ENCODE data around the gene CKAP2.
A peak's percentile ranks its signal among the peaks of the same experiment; 100 is the strongest.
"Not testable (repeated sequence)": the region's sequence is repeated elsewhere in the genome, so short reads cannot be mapped to it uniquely, and the experiment has no call there.

The CKAP2 gene, protein sequence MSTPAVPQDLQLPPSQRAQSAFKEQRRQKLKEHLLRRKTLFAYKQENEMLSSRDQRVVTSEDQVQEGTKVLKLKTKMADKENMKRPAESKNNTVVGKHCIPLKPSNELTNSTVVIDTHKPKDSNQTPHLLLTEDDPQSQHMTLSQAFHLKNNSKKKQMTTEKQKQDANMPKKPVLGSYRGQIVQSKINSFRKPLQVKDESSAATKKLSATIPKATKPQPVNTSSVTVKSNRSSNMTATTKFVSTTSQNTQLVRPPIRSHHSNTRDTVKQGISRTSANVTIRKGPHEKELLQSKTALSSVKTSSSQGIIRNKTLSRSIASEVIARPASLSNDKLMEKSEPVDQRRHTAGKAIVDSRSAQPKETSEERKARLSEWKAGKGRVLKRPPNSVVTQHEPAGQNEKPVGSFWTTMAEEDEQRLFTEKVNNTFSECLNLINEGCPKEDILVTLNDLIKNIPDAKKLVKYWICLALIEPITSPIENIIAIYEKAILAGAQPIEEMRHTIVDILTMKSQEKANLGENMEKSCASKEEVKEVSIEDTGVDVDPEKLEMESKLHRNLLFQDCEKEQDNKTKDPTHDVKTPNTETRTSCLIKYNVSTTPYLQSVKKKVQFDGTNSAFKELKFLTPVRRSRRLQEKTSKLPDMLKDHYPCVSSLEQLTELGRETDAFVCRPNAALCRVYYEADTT

DNA sequence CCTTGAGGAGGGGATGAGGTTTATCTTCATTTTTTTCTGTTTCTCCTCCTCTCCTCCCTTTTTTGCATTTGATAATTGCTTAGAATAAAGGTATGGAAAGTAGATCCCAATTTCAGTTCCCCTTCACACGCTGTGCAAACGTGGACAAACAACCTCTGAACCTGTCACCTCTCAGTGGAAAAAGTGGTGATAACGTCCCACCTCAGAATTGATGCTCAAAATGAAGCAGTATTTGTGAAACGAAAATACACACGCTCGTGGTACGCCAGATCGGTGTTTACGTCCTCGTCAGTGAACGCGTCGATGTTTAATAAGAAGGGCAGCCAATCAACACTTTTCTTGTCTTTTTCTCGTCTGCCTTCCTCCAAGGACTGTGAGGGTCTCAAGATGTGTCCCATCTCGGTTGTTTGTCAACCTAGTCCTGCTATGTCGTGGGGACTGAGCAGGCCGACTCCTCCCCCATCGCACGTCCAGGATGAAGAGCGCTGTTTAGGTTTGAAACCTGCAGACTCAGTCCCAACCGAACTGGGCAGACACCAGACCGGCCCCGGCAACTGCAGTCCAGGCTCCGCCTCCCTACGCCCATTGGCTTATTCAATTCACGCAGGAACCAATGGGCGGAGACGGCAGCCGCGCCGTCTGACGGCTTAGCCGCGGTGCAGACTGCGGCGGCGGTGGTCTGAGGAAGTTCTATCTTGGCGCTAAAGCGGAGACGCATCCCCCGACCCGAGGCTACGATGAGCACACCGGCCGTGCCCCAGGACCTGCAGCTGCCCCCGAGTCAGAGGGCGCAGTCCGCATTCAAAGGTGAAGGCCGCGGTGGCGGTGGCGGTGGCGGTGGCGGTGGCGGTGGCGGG, at the start of gene CKAP2:
Gene CKAP2, plus strand, starts transcription at position 659 of the 857 bp plus-strand sequence. Its CDS starts 79 bp downstream, at position 738.
- DNase-seq, result peak; percentile 78

GRCh38 chr13:52405767-52406494, 49.3 kb upstream of the CKAP2 start, which contains the start of gene THSD1:
Gene THSD1 (minus strand): TSS chr13:52406172. CDS start chr13:52402600, 3,572 bp downstream.
- no peak for DNase-seq

DNA sequence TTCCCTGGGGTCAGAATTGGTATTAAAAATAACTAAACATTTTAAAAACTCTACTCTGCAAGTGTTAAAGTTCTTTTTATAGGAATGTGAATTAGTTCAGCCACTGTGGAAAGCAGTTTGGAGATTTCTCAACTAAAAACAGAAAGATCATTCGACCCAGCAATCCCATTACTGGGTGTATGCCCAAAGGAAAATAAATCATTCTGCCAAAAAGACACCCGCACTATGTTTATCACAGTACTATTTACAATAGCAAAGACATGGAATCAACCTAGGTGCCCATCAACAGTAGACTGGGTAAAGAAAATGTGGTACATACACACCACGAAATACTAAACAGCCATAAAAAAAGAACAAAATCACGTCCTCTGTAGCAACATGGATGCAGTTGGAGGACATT, 48.6 kb upstream of the CKAP2 start:
- no peak for DNase-seq

GRCh38 chr13:52407436-52407835, 47.8 kb upstream of the CKAP2 start:
- DNase-seq, result not testable (repeated sequence)

DNA sequence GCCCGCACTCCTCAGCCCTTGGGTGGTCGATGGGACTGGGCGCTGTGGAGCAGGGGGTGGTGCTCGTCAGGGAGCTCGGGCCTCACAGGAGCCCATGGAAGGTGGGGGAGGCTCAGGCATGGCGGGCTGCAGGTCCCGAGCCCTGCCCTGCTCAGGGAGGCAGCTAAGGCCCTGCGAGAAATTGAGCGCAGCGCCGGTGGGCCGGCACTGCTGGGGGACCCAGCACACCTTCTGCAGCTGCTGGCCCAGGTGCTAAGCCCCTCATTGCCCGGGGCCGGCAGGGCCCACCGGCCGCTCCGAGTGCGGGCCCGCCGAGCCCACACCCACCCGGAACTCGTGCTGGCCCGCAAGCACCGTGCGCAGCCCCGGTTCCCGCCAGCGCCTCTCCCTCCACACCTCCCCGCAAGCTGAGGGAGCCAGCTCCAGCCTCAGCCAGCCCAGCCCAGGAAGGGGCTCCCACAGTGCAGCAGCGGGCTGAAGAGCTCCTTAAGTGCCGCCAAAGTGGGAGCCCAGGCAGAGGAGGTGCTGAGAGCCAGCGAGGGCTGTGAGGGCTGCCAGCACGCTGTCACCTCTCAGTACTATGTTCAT, 47.1 kb upstream of the CKAP2 start:
- DNase-seq, result not testable (repeated sequence)

GRCh38 chr13:52411629-52412028, 43.6 kb upstream of the CKAP2 start:
- no peak for DNase-seq

- DNase-seq, result no peak
Observed at GRCh38 chr13:52412128-52412527, 43.1 kb upstream of the CKAP2 start.

- no peak for DNase-seq
Observed at GRCh38 chr13:52414051-52414450, 41.2 kb upstream of the CKAP2 start.

GRCh38 chr13:52414963-52415362, 40.3 kb upstream of the CKAP2 start:
- no peak for DNase-seq

- no peak for DNase-seq
Observed at GRCh38 chr13:52419080-52419479, 36.2 kb upstream of the CKAP2 start.

DNA sequence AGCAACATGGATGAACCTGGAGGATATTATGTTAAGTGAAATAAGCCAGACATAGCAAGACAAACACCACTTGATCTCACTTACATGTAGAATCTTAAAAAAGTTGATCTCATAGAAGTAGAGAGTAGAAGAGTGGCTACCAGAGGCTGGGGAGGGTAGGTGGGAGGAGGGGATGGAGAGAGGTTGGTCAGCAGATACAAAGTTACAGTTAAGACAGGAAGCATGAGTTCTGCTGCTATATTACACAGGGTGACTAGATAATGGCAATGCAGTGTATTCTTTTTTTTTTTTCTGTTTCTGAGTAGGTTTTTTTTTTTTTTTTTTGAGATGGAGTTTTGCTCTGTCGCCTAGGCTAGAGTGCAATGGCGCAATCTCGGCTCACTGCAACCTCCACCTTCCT, 34.1 kb upstream of the CKAP2 start:
- no peak for DNase-seq

GRCh38 chr13:52428295-52428694, 27.0 kb upstream of the CKAP2 start:
- DNase-seq, result no peak

DNA sequence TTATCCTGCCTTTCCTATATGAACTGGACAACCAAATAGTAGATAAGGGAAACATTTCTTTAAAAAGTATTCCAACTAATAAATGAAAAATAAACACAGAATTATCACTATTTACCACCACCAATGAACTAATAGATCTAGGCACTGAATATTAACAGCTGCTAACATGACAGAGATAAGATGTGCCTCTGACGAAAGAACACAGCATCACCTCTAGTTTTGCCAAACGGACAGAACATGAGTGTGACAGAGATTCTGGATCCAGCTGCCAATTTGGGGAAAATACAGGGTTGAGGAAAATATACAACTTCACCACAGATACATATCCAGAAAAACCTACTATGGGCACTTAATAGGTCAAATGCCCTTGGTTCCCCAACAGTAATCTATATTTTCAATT, 22.8 kb upstream of the CKAP2 start:
- DNase-seq, result no peak

DNA sequence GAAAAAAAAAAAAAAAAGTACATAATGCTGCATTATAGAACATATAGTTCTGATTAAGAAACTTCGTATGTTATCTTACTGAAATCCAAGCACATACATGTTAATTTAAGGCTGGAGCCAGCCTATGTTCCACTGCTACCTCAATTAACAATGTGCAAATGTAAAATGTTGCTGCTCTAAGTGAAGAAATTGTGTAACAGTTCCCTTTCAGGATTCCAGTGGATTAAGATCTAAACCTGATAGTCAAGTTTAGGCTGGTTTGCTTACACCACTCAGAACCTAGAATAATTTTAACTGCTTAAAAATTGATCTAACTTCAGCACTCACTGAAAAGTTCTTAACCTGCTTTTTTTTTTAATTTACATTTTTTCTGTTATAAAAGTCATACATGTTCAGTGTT, 9.0 kb upstream of the CKAP2 start:
- DNase-seq, result no peak

- no peak for DNase-seq
Observed at GRCh38 chr13:52447354-52447753, 7.9 kb upstream of the CKAP2 start.

GRCh38 chr13:52447815-52448552, 7.3 kb upstream of the CKAP2 start:
- DNase-seq, result no peak

DNA sequence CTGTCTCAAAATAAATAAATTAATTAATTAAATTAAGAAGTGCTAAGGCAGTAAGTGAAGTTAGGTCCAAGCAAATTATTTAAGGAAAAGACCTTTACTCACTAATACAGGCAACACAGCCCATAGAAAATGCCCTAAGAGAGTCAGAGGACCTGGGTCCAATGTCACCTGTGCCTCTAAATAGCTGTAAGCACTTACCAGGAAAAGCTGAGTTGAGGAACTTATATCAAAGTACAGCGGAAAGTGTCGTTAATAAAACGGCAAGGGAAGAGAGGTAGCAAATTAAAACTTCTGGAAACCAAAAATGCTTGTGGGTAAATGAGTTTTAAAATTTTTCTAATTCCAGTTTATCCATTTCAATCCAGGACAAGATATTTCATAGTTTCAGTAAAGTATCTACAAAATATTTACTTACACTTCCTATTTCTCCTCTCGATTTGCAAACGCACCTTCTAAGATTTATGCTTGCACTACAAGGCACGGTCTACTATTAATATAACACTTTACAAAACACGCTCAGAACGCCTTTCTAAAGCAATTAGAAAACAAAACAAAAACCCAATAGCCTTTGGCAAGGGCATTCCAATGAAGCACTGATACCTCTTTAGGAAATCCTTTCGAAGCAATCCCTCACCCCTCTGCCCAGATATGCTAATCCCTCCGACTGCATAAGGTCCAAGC, 5.8 kb upstream of the CKAP2 start:
- no peak for DNase-seq

DNA sequence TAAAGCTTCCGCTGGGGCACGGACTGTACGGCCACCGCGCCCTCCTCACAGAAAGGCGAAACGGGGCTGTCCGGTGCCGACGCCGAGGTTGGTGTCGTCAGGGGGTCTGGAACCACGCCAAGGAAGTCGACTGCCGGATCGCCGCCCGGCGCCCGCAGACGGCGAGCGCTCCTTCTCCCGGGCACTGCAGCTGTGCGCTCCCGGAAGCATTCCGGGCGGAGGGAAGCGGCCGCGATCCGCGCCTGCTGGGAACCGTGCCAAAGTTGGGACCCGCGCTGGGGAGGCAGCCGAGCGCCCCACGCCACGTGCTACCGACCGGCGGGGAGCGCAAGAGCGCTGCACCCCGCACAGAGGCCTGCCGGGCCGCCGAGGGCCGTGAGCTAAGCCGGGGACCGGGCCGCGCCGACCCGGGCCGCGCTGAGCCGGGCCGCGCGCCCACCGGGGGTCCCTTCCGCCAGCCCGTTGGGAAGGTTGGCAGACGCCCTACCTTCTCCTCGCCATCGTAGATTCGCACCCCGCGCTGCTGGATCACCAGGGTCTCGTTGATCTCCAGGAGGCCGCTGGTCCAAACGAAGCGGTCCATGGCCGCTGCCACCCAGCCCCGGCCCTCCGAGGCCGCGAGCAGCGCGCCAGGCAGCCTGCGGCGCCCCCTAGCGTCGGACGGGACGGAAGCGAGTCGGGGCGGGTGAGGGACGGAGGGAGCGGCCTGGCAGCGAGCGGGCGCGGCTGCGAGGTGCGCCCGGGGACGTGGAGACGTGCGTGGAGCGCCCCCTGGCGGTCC, 5.1 kb upstream of the CKAP2 start, which contains the start of gene VPS36:
Gene VPS36, minus strand, starts transcription at position 623 of the 781 bp plus-strand sequence. Its CDS starts 40 bp downstream, at position 583.
- peak; percentile 78 for DNase-seq

DNA sequence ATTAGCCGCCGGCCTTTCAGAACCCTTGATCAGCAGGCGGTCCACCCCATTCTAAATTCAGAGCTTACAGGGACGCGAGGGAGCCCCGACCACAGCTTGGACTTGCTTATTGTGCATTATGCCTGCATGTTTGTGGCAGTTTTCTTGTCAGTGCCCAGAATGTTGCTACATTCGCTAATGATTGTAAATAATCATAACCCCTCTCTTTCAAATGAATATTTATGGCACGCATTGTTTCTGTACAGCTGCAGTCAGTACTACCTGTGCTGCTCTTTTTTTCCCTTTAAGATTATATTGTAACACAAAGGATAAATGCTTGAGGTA, 4.5 kb upstream of the CKAP2 start:
- DNase-seq, result no peak

Measured in NCI-H1436 (cell line).